Natural killer cell treated with Interleukin-12 subunit alpha and Interleukin-12 subunit beta and Interleukin-15 and Interleukin-18, amount 100 ng/mL, for 72 hours (primary cell): ENCODE results near the gene SACM1L. TPM values are rescaled to one million over a fixed set of nuclear protein-coding genes. Genes with fewer than 3 reads are reported as not detected.
A peak's percentile ranks its signal among the peaks of the same experiment; 100 is the strongest.

Source experiments
- ATAC-seq, 2 donors: fragments of 150-1000 bp; cut with Tn5 transposase in 1 of 2; sonication (Bioruptor Pico), chemical (Tn5 transposase) in 1 of 2; 2 replicates each; pipeline ENCODE4 v1.10.0; 2021
- DNase-seq: peaks from one replicate; pipeline ENCODE4 v3.0.0; 2022; ENCODE audit warnings: low spot score
- H3K27ac Mint-ChIP-seq, 2 donors: 1 replicate in 1 of 2; 2 replicates in 1 of 2; pipeline ENCODE4 v1.8.0; 2022; ENCODE audit warnings: mixed read lengths in 2 of 2, mild to moderate bottlenecking in 1 of 2, moderate library complexity in 1 of 2
- H3K27me3 Mint-ChIP-seq, 2 donors: 1 replicate in 1 of 2; 2 replicates in 1 of 2; pipeline ENCODE4 v1.8.0; 2022; ENCODE audit warnings: mixed read lengths in 2 of 2
- H3K36me3 Mint-ChIP-seq: one replicate; pipeline ENCODE4 v1.8.0; 2022; ENCODE audit warnings: mixed read lengths
- H3K4me1 Mint-ChIP-seq, 2 donors: 1 replicate in 1 of 2; 2 replicates in 1 of 2; pipeline ENCODE4 v1.8.0; 2022; ENCODE audit warnings: low read depth in 2 of 2, mixed read lengths in 2 of 2, mild to moderate bottlenecking in 1 of 2
- H3K4me3 Mint-ChIP-seq: one replicate; pipeline ENCODE4 v1.8.0; 2022; ENCODE audit warnings: mixed read lengths
- H3K9me3 Mint-ChIP-seq: 2 replicates; pipeline ENCODE4 v1.8.0; 2022; ENCODE audit warnings: mixed read lengths
- total RNA-seq, 2 donors: library from RNA; stranded (reverse); gene quantifications; one replicate each; pipeline ENCODE4 v1.2.3, GENCODE V29; 2022

SACM1L gene
- total RNA-seq, 2 donors from 2014 or later = 73.4 to 75.8 TPM

- H3K9me3 Mint-ChIP-seq = no peaks in the 10 kb centered on the region
- DNase-seq = peak; percentile 88
- no peaks in the 10 kb centered on the region for H3K27me3 Mint-ChIP-seq
- H3K36me3 Mint-ChIP-seq = no peaks in the 10 kb centered on the region
- H3K4me3 Mint-ChIP-seq = no peak overlapping the region
- H3K27ac Mint-ChIP-seq = no peak overlapping the region
- peak; percentile 92 to 97 for ATAC-seq
- H3K4me1 Mint-ChIP-seq = peaks cover 21 to 29% of the 10 kb centered on the region in 2 donors
Observed at GRCh38 chr3:45656575-45657363, 32.4 kb upstream of the SACM1L start.

GRCh38 chr3:45657853-45658252 is 31.3 kb upstream of the SACM1L start:
- no peaks in the 10 kb centered on the region for H3K36me3 Mint-ChIP-seq
- no peaks in the 10 kb centered on the region for H3K27me3 Mint-ChIP-seq
- H3K27ac Mint-ChIP-seq = no peak overlapping the region
- DNase-seq (no peak), ATAC-seq (no peak)
- no peak overlapping the region for H3K4me3 Mint-ChIP-seq
- no peaks in the 10 kb centered on the region for H3K9me3 Mint-ChIP-seq
- H3K4me1 Mint-ChIP-seq = peaks cover 16 to 20% of the 10 kb centered on the region in 2 donors

DNA sequence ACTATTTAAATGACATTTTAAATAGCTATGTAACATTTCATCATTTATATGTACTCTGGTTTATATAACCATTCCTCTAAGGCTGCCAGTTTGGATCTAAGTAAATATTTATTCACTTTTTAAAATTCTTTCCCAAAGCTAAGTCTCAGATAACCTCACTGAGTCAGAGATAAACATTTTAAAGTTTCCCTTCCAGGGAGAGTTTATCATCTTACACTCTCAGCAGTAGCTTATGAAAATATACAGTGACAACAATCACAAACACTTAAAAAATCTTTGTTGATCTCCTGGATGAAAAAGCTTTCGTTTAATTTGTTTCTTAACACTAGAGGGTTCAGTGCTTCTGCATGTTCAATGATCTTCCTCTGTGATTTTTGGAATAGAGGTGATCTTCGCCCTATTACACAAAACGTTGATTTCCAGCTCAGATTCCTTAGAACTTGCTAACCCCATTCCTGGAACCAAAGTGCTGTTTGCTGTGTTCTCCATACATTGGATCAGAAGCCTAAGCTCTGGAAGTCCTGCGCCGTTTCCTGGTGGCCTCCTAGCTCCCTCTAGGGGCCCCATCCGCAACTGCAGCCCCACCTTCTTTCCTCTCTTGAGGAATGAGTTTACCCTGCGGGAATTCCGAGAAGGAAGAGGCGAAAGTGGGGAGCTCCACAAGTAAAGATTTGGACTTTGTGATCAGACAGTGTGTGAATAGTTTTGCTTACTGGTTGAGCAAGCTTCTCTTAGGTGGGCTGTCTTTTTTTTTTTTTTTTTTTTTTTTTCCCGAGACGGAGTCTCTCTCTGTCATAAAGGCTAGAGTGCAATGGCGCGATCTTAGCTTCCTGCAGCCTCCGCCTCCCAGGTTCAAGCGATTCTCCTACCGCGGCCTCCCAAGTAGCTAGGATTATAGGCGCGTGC is 29.3 kb upstream of the SACM1L start:
- Mint-ChIP-seq H3K4me1 (peaks cover 18 to 21% of the 10 kb centered on the region in 2 donors), H3K27ac (peak overlapping the region in 1 of 2 donors; percentile 26), H3K4me3 (no peak overlapping the region), H3K9me3 (no peaks in the 10 kb centered on the region), H3K36me3 (no peaks in the 10 kb centered on the region), H3K27me3 (no peaks in the 10 kb centered on the region)
- DNase-seq (no peak), ATAC-seq (no peak)

DNA sequence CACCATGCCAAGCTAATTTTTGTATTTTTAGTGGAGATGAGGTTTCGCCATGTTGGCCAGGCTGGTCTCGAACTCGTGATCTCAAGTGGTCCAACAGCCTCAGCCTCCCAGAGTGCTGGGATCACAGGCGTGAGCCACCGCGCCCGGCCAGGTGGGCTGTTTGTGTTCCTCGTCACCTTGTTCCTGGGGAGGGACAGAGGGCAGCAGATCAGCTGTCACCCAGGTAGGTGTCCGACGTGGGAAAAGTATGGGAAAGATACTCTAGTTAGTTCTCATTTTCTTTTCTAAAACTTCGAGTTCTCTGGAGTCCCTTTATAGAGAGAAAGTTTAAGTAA is 28.7 kb upstream of the SACM1L start:
- no peaks in the 10 kb centered on the region for H3K36me3 Mint-ChIP-seq
- H3K9me3 Mint-ChIP-seq = no peaks in the 10 kb centered on the region
- no peaks in the 10 kb centered on the region for H3K27me3 Mint-ChIP-seq
- no peak for ATAC-seq
- no peak overlapping the region for H3K4me3 Mint-ChIP-seq
- H3K4me1 Mint-ChIP-seq = peaks cover 25 to 28% of the 10 kb centered on the region in 2 donors
- H3K27ac Mint-ChIP-seq = no peak overlapping the region
- DNase-seq = no peak

DNA sequence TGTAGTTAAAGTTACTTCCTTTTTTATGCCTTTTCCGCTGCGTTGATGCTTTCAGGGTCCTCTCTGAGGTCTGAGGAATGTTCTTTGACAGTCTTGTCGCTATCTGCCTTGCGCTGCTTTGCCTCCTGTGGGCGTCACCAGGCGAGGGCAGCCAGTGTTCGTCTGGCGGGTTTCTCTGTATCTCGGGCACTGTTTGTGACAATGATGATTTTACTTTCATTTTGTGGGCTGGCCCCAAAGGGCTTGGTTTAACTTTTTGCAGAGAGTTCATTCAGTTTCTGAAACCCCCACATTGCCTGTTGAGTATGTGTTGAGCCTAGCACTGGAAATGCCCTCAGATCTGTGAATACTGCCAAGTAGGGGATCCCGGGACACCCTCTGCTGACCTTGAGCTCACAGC is 24.6 kb upstream of the SACM1L start:
- Mint-ChIP-seq H3K9me3 (no peaks in the 10 kb centered on the region), H3K27me3 (no peaks in the 10 kb centered on the region), H3K36me3 (peaks cover 9% of the 10 kb centered on the region), H3K4me1 (peaks cover 49 to 51% of the 10 kb centered on the region in 2 donors), H3K4me3 (peak overlapping the region; percentile 77), H3K27ac (peak overlapping the region; percentile 62 to 84)
- DNase-seq (peak; percentile 82), ATAC-seq (peak; percentile 76 to 82)

- DNase-seq = no peak
- Mint-ChIP-seq H3K9me3 (no peaks in the 10 kb centered on the region), H3K27me3 (no peaks in the 10 kb centered on the region)
Observed at GRCh38 chr3:45665101-45665572, 24.1 kb upstream of the SACM1L start.

GRCh38 chr3:45666757-45667431 is 22.3 kb upstream of the SACM1L start:
- Mint-ChIP-seq H3K9me3 (no peaks in the 10 kb centered on the region), H3K4me1 (peaks cover 45 to 49% of the 10 kb centered on the region in 2 donors), H3K36me3 (peaks cover 13% of the 10 kb centered on the region), H3K27ac (peak overlapping the region; percentile 62 to 84), H3K4me3 (peak overlapping the region; percentile 68), H3K27me3 (no peaks in the 10 kb centered on the region)
- DNase-seq (no peak), ATAC-seq (no peak)

More at GRCh38 chr3:45665101-45665572, 24.1 kb upstream of the SACM1L start:
- peaks cover 45 to 50% of the 10 kb centered on the region in 2 donors for H3K4me1 Mint-ChIP-seq
- peak overlapping the region; percentile 62 to 84 for H3K27ac Mint-ChIP-seq
- peaks cover 13% of the 10 kb centered on the region for H3K36me3 Mint-ChIP-seq
- no peak for ATAC-seq
- H3K4me3 Mint-ChIP-seq = peak overlapping the region; percentile 77

DNA sequence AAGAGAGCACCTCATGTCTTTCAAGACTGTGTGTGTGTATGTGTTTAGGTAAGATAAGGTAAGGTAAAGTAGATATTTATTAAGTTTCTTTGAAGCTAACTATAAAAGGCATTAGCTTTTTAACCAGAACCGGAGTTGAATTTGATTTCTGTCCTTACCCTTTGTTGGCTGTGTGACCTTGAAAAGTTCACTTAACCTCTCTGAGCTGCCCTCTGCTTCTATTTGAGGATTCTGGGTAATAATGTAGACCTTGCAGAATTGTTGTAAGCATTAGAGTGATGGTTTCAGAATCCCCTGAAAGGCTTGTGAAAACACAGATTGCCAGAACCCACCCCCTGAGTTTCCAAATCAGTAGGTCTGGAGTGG is 21.6 kb upstream of the SACM1L start:
- peak in 1 of 2 donors; percentile 1 for ATAC-seq
- peak overlapping the region; percentile 62 to 84 for H3K27ac Mint-ChIP-seq
- H3K4me3 Mint-ChIP-seq = peak overlapping the region; percentile 68
- H3K4me1 Mint-ChIP-seq = peaks cover 45 to 53% of the 10 kb centered on the region in 2 donors
- DNase-seq = no peak
- peaks cover 13% of the 10 kb centered on the region for H3K36me3 Mint-ChIP-seq
- H3K9me3 Mint-ChIP-seq = no peaks in the 10 kb centered on the region
- no peaks in the 10 kb centered on the region for H3K27me3 Mint-ChIP-seq

DNA sequence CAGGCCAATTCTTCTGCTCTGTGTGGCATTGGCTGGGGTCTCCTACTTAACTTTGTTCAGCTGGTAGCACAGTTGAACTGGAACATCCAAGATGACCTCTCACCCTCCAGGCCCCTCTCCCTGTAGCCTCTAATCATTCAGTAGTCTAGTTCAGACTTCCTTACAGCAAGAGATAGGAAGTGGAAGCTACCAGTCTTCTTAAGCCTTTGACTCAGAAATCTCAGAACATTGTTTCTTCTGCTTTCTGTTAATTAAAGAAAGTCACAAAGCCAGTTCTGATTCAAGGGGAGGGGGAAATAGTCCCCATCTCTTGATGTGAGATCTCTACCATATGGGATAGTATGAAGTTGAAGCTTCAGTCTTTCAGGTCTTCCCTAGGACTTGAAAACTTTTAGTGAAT is 18.8 kb upstream of the SACM1L start:
- Mint-ChIP-seq H3K4me1 (peaks cover 30 to 40% of the 10 kb centered on the region in 2 donors), H3K4me3 (no peak overlapping the region), H3K27me3 (no peaks in the 10 kb centered on the region), H3K27ac (peak overlapping the region in 1 of 2 donors; percentile 26), H3K9me3 (no peaks in the 10 kb centered on the region), H3K36me3 (peaks cover 13% of the 10 kb centered on the region)
- DNase-seq = no peak
- ATAC-seq = no peak

GRCh38 chr3:45670991-45671390 is 18.2 kb upstream of the SACM1L start:
- H3K9me3 Mint-ChIP-seq = no peaks in the 10 kb centered on the region
- peaks cover 24 to 36% of the 10 kb centered on the region in 2 donors for H3K4me1 Mint-ChIP-seq
- H3K27ac Mint-ChIP-seq = peak overlapping the region in 1 of 2 donors; percentile 26
- H3K4me3 Mint-ChIP-seq = no peak overlapping the region
- ATAC-seq = no peak
- DNase-seq = no peak
- H3K27me3 Mint-ChIP-seq = no peaks in the 10 kb centered on the region
- peaks cover 13% of the 10 kb centered on the region for H3K36me3 Mint-ChIP-seq

GRCh38 chr3:45673273-45673672 is 15.9 kb upstream of the SACM1L start:
- peak overlapping the region in 1 of 2 donors; percentile 96 for H3K27ac Mint-ChIP-seq
- peaks cover 16 to 25% of the 10 kb centered on the region in 2 donors for H3K4me1 Mint-ChIP-seq
- DNase-seq (no peak), ATAC-seq (no peak)
- H3K4me3 Mint-ChIP-seq = no peak overlapping the region
- H3K9me3 Mint-ChIP-seq = no peaks in the 10 kb centered on the region
- H3K36me3 Mint-ChIP-seq = peaks cover 6% of the 10 kb centered on the region
- no peaks in the 10 kb centered on the region for H3K27me3 Mint-ChIP-seq

DNA sequence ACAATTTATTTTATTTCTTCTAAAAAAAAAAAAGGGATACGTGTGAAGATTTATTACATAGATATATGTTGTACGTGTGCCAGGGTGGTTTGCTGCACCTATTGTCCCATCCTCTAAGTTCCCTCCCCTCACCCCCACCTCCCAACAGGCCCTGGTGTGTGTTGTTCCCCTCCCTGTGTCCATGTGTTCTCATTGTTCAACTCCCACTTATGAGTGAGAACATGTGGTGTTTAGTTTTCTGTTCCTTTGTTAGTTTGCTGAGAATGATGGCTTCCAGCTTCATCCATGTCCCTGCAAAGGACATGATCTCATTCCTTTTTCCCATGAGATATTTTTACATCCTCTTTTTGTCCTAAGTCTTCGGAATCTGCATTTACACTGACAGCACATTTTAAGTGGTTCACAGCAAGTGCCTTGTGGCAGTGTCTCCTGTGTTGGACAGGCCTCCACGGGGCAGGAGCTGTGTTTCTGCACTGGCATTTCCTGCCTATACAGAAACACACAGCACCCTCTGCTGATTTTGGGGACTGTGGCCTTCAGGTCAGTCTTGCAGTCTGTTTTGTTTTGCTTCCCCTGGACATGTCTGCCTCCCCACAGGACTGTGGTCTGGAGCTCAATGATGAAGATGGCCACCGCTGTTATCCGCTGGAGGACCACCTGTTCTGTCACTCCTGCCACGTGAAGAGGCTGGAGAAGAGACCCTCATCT is 12.7 kb upstream of the SACM1L start:
- Mint-ChIP-seq H3K4me3 (peak overlapping the region; percentile 77), H3K4me1 (peaks cover 14 to 17% of the 10 kb centered on the region in 2 donors), H3K27me3 (no peaks in the 10 kb centered on the region), H3K36me3 (no peaks in the 10 kb centered on the region), H3K27ac (peak overlapping the region; percentile 89 to 96), H3K9me3 (no peaks in the 10 kb centered on the region)
- ATAC-seq (peak; percentile 55 to 70), DNase-seq (no peak)

- H3K36me3 Mint-ChIP-seq = no peaks in the 10 kb centered on the region
- peak overlapping the region; percentile 77 for H3K4me3 Mint-ChIP-seq
- H3K27me3 Mint-ChIP-seq = no peaks in the 10 kb centered on the region
- ATAC-seq = peak; percentile 77 to 87
- no peak for DNase-seq
- peaks cover 14 to 17% of the 10 kb centered on the region in 2 donors for H3K4me1 Mint-ChIP-seq
- no peaks in the 10 kb centered on the region for H3K9me3 Mint-ChIP-seq
- H3K27ac Mint-ChIP-seq = peak overlapping the region; percentile 89 to 96
Observed at GRCh38 chr3:45677033-45677446, 12.2 kb upstream of the SACM1L start.
